Stimulated activated naive CD8-positive, alpha-beta T cell treated with anti-CD3 and anti-CD28 coated beads, Interleukin-15, Interleukin-2, amounts not matched to agents 100 ng/mL and 50 ng/mL, for 24 hours (primary cell): ENCODE measurements around the gene GNS.
"Not testable (repeated sequence)": the region's sequence is repeated elsewhere in the genome, so short reads cannot be mapped to it uniquely, and the experiment has no call there.

Experiments
- H3K27ac Mint-ChIP-seq: one replicate; pipeline ENCODE4 v1.8.0; 2021; ENCODE audit warnings: mild to moderate bottlenecking, mixed read lengths
- H3K27me3 Mint-ChIP-seq: one replicate; pipeline ENCODE4 v1.8.0; 2021; ENCODE audit warnings: mixed read lengths
- H3K36me3 Mint-ChIP-seq: one replicate; pipeline ENCODE4 v1.8.0; 2021; ENCODE audit warnings: low read depth, mixed read lengths
- H3K4me1 Mint-ChIP-seq: one replicate; pipeline ENCODE4 v1.8.0; 2021; ENCODE audit warnings: low read depth, mixed read lengths
- H3K4me3 Mint-ChIP-seq: one replicate; pipeline ENCODE4 v1.8.0; 2021; ENCODE audit warnings: mild to moderate bottlenecking, mixed read lengths
- H3K9me3 Mint-ChIP-seq: one replicate; pipeline ENCODE4 v1.8.0; 2021; ENCODE audit warnings: mixed read lengths

GNS gene

GRCh38 chr12:64759035-64759894 lies at the start of gene GNS:
GNS (minus strand) TSS chr12:64759406; CDS start chr12:64759276, 130 bp downstream.
- Mint-ChIP-seq H3K4me3 (peak within 1 kb of the TSS; percentile 89), H3K27ac (peak within 1 kb of the TSS; percentile 95), H3K36me3 (peaks cover 12% of the 10 kb centered on the region), H3K9me3 (no peaks in the 10 kb centered on the region), H3K27me3 (no peaks in the 10 kb centered on the region), H3K4me1 (peaks cover 55% of the 10 kb centered on the region)

GRCh38 chr12:64808110-64808509 lies 48.9 kb upstream of the GNS start:
- H3K9me3 Mint-ChIP-seq = peaks cover 8% of the 10 kb centered on the region
- no peak overlapping the region for H3K27ac Mint-ChIP-seq
- H3K4me1 Mint-ChIP-seq = peaks cover 5% of the 10 kb centered on the region
- H3K27me3 Mint-ChIP-seq = peaks cover 67% of the 10 kb centered on the region
- peaks cover 3% of the 10 kb centered on the region for H3K36me3 Mint-ChIP-seq
- no peak overlapping the region for H3K4me3 Mint-ChIP-seq

- Mint-ChIP-seq H3K4me1 (peaks cover 8% of the 10 kb centered on the region), H3K9me3 (peaks cover 8% of the 10 kb centered on the region), H3K36me3 (peaks cover 3% of the 10 kb centered on the region), H3K4me3 (no peak overlapping the region), H3K27me3 (peaks cover 60% of the 10 kb centered on the region), H3K27ac (no peak overlapping the region)
Measured at GRCh38 chr12:64806593-64807460, 47.6 kb upstream of the GNS start.

GRCh38 chr12:64806173-64806572 lies 47.0 kb upstream of the GNS start:
- peaks cover 8% of the 10 kb centered on the region for H3K4me1 Mint-ChIP-seq
- peaks cover 3% of the 10 kb centered on the region for H3K36me3 Mint-ChIP-seq
- H3K9me3 Mint-ChIP-seq = peaks cover 8% of the 10 kb centered on the region
- peaks cover 59% of the 10 kb centered on the region for H3K27me3 Mint-ChIP-seq
- no peak overlapping the region for H3K27ac Mint-ChIP-seq
- no peak overlapping the region for H3K4me3 Mint-ChIP-seq

- H3K27ac Mint-ChIP-seq, H3K4me3 Mint-ChIP-seq, H3K36me3 Mint-ChIP-seq, H3K9me3 Mint-ChIP-seq, H3K4me1 Mint-ChIP-seq: not testable (repeated sequence)
- peaks cover 46% of the 10 kb centered on the region for H3K27me3 Mint-ChIP-seq
Measured at GRCh38 chr12:64802180-64802775, 43.1 kb upstream of the GNS start.

GRCh38 chr12:64801381-64801780 lies 42.2 kb upstream of the GNS start:
- Mint-ChIP-seq H3K9me3 (no peaks in the 10 kb centered on the region), H3K4me1 (peaks cover 3% of the 10 kb centered on the region), H3K27me3 (peaks cover 37% of the 10 kb centered on the region), H3K4me3 (no peak overlapping the region), H3K36me3 (no peaks in the 10 kb centered on the region), H3K27ac (no peak overlapping the region)

- no peak overlapping the region for H3K27ac Mint-ChIP-seq
- no peaks in the 10 kb centered on the region for H3K36me3 Mint-ChIP-seq
- H3K4me3 Mint-ChIP-seq = no peak overlapping the region
- H3K4me1 Mint-ChIP-seq = peaks cover 3% of the 10 kb centered on the region
- H3K9me3 Mint-ChIP-seq = no peaks in the 10 kb centered on the region
- peaks cover 32% of the 10 kb centered on the region for H3K27me3 Mint-ChIP-seq
Measured at GRCh38 chr12:64800640-64801039, 41.4 kb upstream of the GNS start.

GRCh38 chr12:64798165-64798564 lies 39.0 kb upstream of the GNS start:
- Mint-ChIP-seq H3K9me3 (no peaks in the 10 kb centered on the region), H3K4me1 (peaks cover 3% of the 10 kb centered on the region), H3K4me3 (no peak overlapping the region), H3K27me3 (peaks cover 20% of the 10 kb centered on the region), H3K36me3 (no peaks in the 10 kb centered on the region), H3K27ac (no peak overlapping the region)

- Mint-ChIP-seq H3K4me1 (peaks cover 2% of the 10 kb centered on the region), H3K27me3 (peaks cover 19% of the 10 kb centered on the region), H3K27ac (no peak overlapping the region), H3K36me3 (no peaks in the 10 kb centered on the region), H3K9me3 (no peaks in the 10 kb centered on the region), H3K4me3 (no peak overlapping the region)
Measured at GRCh38 chr12:64797156-64797555, 38.0 kb upstream of the GNS start.

GRCh38 chr12:64796205-64796845 lies 37.1 kb upstream of the GNS start:
- H3K4me1 Mint-ChIP-seq = no peaks in the 10 kb centered on the region
- H3K4me3 Mint-ChIP-seq = no peak overlapping the region
- H3K27ac Mint-ChIP-seq = no peak overlapping the region
- H3K27me3 Mint-ChIP-seq = peaks cover 16% of the 10 kb centered on the region
- H3K36me3 Mint-ChIP-seq = no peaks in the 10 kb centered on the region
- no peaks in the 10 kb centered on the region for H3K9me3 Mint-ChIP-seq

- Mint-ChIP-seq H3K27me3 (peaks cover 1% of the 10 kb centered on the region), H3K9me3 (no peaks in the 10 kb centered on the region), H3K4me3 (no peak overlapping the region), H3K36me3 (no peaks in the 10 kb centered on the region), H3K4me1 (no peaks in the 10 kb centered on the region), H3K27ac (no peak overlapping the region)
Measured at GRCh38 chr12:64794305-64794704, 35.1 kb upstream of the GNS start.

- Mint-ChIP-seq H3K36me3 (no peaks in the 10 kb centered on the region), H3K4me3 (no peak overlapping the region), H3K9me3 (no peaks in the 10 kb centered on the region), H3K27me3 (no peaks in the 10 kb centered on the region), H3K4me1 (no peaks in the 10 kb centered on the region), H3K27ac (no peak overlapping the region)
Measured at GRCh38 chr12:64793610-64794009, 34.4 kb upstream of the GNS start.

GRCh38 chr12:64792128-64792527 lies 32.9 kb upstream of the GNS start:
- Mint-ChIP-seq H3K4me1 (no peaks in the 10 kb centered on the region), H3K36me3 (no peaks in the 10 kb centered on the region), H3K27me3 (no peaks in the 10 kb centered on the region), H3K4me3 (no peak overlapping the region), H3K27ac (no peak overlapping the region), H3K9me3 (no peaks in the 10 kb centered on the region)

- Mint-ChIP-seq H3K9me3 (no peaks in the 10 kb centered on the region), H3K4me1 (no peaks in the 10 kb centered on the region), H3K36me3 (no peaks in the 10 kb centered on the region), H3K27ac (no peak overlapping the region), H3K4me3 (no peak overlapping the region), H3K27me3 (no peaks in the 10 kb centered on the region)
Measured at GRCh38 chr12:64791036-64791435, 31.8 kb upstream of the GNS start.
